Right renal cortex interstitium (tissue), 3 donors: Measurements from ENCODE around the gene ASS1. TPM values are rescaled to one million over a fixed set of nuclear protein-coding genes. Genes with fewer than 3 reads are reported as not detected.

Experiments
- DNase-seq, 3 donors: peaks; one replicate each; pipeline ENCODE4 v3.0.0-alpha.2; 2013; ENCODE audit warnings: low read depth in 3 of 3, low spot score in 2 of 3
- polyA plus RNA-seq, 3 donors: library from polyadenylated mRNA; unstranded; fragments of 120-200 nt; gene quantifications; one replicate each; pipeline ENCODE4 v1.2.1, GENCODE V29; 2013; ENCODE audit not compliant: insufficient read length in 3 of 3

ASS1 gene
- polyA plus RNA-seq, 3 donors, result 299 to 385 (median 354) TPM

- no peak for DNase-seq
Measured at GRCh38 chr9:130491830-130492482, 47.2 kb downstream of the ASS1 start.

- no peak for DNase-seq
Measured at GRCh38 chr9:130493021-130493420, 48.3 kb downstream of the ASS1 start.

DNA sequence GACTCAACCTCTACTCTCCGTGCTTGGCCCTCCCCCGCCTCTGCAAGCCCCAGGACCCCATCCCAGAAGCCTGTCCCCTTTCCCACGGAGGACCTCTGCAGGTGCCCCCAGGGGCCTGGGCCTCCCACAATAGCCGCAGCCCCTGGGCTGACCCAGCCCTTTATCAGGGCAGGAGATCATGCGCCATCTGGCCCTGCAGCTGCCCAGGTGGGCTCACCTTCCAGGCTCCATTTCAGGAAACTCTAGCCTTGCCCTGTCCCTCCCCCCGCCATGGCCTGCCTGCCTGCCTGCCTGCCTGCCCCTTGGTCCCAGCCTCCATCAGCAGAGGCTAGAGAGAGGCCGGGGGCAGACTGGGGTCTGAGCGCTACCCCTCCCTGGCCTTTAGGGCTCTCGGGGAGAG, 48.7 kb downstream of the ASS1 start:
- no peak for DNase-seq

- no peak for DNase-seq
Measured at GRCh38 chr9:130495067-130495466, 50.3 kb downstream of the ASS1 start.

GRCh38 chr9:130497139-130497538, 52.4 kb downstream of the ASS1 start:
- no peak for DNase-seq

GRCh38 chr9:130498298-130498917, 53.6 kb downstream of the ASS1 start:
- no peak for DNase-seq

- DNase-seq, result no peak
Measured at GRCh38 chr9:130498918-130499698, 54.3 kb downstream of the ASS1 start.

- no peak for DNase-seq
Measured at GRCh38 chr9:130499804-130500263, 55.1 kb downstream of the ASS1 start.

GRCh38 chr9:130500340-130501180, 55.8 kb downstream of the ASS1 start:
- DNase-seq, result no peak

DNA sequence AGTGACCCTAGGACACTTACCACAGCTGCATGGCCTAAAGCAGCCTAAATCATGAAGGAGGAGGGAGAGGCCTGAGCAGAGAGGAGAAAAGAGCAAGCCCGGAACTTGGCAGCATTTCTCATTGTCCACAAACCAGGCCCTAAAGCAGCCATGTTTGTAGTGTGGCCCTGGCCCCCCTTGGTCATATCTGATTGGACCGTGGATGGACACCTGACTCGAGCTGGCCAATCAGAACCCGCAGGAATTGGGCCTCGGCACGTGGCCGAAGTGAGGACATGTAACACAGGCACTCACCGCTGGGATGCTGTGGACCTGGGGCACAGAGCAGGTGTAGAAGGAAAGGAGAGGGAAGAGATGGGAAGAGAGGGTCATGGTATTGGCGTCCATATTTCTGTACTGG, 56.9 kb downstream of the ASS1 start:
- no peak for DNase-seq

GRCh38 chr9:130508218-130508617, 63.5 kb downstream of the ASS1 start:
- no peak for DNase-seq

- DNase-seq, result no peak
Measured at GRCh38 chr9:130512199-130512598, 67.4 kb downstream of the ASS1 start.

GRCh38 chr9:130513078-130513477, 68.3 kb downstream of the ASS1 start:
- DNase-seq, result no peak

- DNase-seq, result no peak
Measured at GRCh38 chr9:130518233-130518632, 73.5 kb downstream of the ASS1 start.

- DNase-seq, result no peak
Measured at GRCh38 chr9:130518943-130519799, 74.4 kb downstream of the ASS1 start.

GRCh38 chr9:130519927-130520326, 75.2 kb downstream of the ASS1 start:
- no peak for DNase-seq

DNA sequence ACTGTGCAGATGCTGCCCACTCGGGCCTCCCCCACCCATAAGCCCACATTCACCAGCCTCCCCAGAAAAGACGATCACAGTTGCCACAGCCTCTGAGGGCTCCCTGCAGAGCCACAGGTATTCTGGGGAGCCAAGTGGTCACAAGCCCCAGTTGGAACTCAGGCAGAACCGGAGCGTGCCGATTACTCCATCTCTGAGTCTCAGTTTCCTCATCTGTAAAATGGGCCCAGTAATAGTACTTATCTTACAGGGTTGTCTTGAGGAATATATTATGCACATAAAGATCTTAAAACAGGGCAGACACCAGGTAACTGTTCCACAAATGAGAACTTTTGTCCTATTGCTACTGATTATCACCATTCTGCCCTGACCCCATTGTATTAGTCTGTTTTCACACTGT, 77.0 kb downstream of the ASS1 start:
- no peak for DNase-seq

DNA sequence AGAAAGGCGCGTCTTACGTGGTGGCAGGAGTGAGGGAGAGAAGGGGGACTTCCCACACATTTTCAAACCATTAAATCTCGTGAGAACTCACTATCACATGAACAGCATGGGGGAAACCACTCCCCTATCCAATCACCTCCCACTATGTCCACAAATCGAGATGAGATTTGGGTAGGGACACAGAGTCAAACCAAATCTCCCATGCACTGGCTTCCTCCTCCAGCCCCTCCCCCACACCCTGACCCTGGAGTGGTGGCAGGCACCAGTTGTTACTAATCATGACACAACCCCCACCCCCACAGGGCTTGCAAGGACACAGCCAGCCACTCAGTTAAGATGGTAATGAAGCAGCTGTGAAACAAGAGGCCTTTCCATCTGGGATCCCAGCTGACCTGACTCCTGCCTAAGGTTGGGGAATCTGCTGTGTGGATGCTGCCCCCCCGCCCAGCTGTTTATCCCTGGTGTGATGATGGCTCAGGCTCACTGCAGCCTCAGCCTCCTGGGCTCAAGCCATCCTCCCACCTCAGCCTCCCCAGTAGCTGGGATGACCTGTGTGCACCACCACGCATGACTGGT, 77.6 kb downstream of the ASS1 start:
- DNase-seq, result no peak

DNA sequence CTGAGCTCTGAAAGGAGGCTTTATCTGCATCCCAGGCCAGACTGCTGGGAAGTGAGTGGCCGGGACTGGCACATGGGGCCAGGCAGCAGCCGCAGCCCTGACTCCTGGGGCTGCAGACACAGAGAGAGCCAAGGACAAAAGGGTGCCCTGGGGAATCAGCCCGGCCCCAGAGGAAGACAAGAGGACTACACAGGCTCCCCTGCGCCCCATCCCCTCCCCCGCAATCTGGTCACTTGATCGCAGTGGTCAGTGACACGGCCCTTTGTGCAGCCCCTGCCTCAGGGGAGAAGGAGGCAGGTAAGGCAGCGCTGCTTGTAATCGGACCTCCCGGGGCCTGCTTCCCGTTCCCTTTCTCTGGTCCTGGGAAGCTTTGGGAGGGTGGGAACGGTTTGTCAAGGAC, 79.2 kb downstream of the ASS1 start:
- no peak for DNase-seq
